GM23338 (cell line): ENCODE data around the gene GNB1L. TPM values are rescaled to one million over a fixed set of nuclear protein-coding genes. Genes with fewer than 3 reads are reported as not detected.

Experiments
- ATAC-seq: fragments of 200-7000 bp; cut with Tn5 transposase; 3 replicates; pipeline ENCODE4 v1.9.1; 2020
- DNase-seq: peaks from one replicate; pipeline ENCODE4 v3.0.0-alpha.2; 2015; ENCODE audit warnings: low spot score
- H2AFZ ChIP-seq: fragments of 200-600 bp; sonication (generic); 2 replicates; pipeline ENCODE4 v1.8.0; 2016; ENCODE audit warnings: antibody characterized with exemption, mild to moderate bottlenecking, moderate library complexity
- H3F3A ChIP-seq: fragments of 200-600 bp; sonication (generic); replicated peaks from 2 replicates; pipeline ENCODE4 v1.8.0; 2017; ENCODE audit warnings: antibody characterized with exemption, mixed run types, low read depth
- H3K27ac ChIP-seq: fragments of 200-600 bp; sonication (generic); 2 replicates; pipeline ENCODE4 v1.6.1; 2016; ENCODE audit warnings: low read depth
- H3K27me3 ChIP-seq: fragments of 200-600 bp; sonication (generic); 2 replicates; pipeline ENCODE4 v1.8.0; 2016; ENCODE audit warnings: mild to moderate bottlenecking, mixed run types, moderate library complexity; ENCODE audit not compliant: insufficient read depth
- H3K36me3 ChIP-seq: fragments of 200-600 bp; sonication (generic); 2 replicates; pipeline ENCODE4 v1.8.0; 2016; ENCODE audit warnings: mild to moderate bottlenecking; ENCODE audit not compliant: insufficient read depth
- H3K4me1 ChIP-seq: fragments of 200-600 bp; sonication (generic); 2 replicates; pipeline ENCODE4 v1.8.0; 2016; ENCODE audit warnings: mild to moderate bottlenecking, moderate library complexity; ENCODE audit not compliant: insufficient read depth
- H3K4me2 ChIP-seq: fragments of 200-600 bp; sonication (generic); 2 replicates; pipeline ENCODE4 v1.7.1; 2017; ENCODE audit warnings: mixed run types
- H3K4me3 ChIP-seq: fragments of 200-600 bp; sonication (generic); 2 replicates; pipeline ENCODE4 v1.6.1; 2016; ENCODE audit warnings: mixed run types
- H3K79me2 ChIP-seq: fragments of 200-600 bp; sonication (generic); replicated peaks from 2 replicates; pipeline ENCODE4 v1.8.0; 2017; ENCODE audit warnings: mild to moderate bottlenecking; ENCODE audit not compliant: insufficient read depth
- H3K9me2 ChIP-seq: fragments of 200-600 bp; sonication (generic); 2 replicates; pipeline ENCODE4 v1.8.0; 2017; ENCODE audit not compliant: insufficient read depth
- H4K20me1 ChIP-seq: fragments of 200-600 bp; sonication (generic); replicated peaks from 2 replicates; pipeline ENCODE4 v1.8.0; 2017; ENCODE audit warnings: mild to moderate bottlenecking; ENCODE audit not compliant: insufficient read depth
- H3K27ac Mint-ChIP-seq: 2 replicates; pipeline ENCODE4 v1.8.0; 2020; ENCODE audit warnings: inconsistent platforms, mild to moderate bottlenecking, moderate library complexity, mixed read lengths
- H3K27me3 Mint-ChIP-seq: 3 replicates; pipeline ENCODE4 v1.8.0; 2022; ENCODE audit warnings: low read depth, mild to moderate bottlenecking, moderate library complexity, mixed read lengths, inconsistent platforms; ENCODE audit not compliant: insufficient read depth, poor library complexity
- H3K36me3 Mint-ChIP-seq: 3 replicates; pipeline ENCODE4 v1.8.0; 2021; ENCODE audit warnings: low read depth, mild to moderate bottlenecking, inconsistent platforms, moderate library complexity, mixed read lengths
- H3K4me1 Mint-ChIP-seq: 3 replicates; pipeline ENCODE4 v1.8.0; 2020; ENCODE audit warnings: mild to moderate bottlenecking, inconsistent platforms, mixed read lengths
- H3K4me3 Mint-ChIP-seq: 3 replicates; pipeline ENCODE4 v1.8.0; 2021; ENCODE audit warnings: moderate library complexity, mild to moderate bottlenecking, inconsistent platforms, mixed read lengths
- H3K9me3 Mint-ChIP-seq: 3 replicates; pipeline ENCODE4 v1.8.0; 2020; ENCODE audit warnings: moderate library complexity, mild to moderate bottlenecking, inconsistent platforms, mixed read lengths
- CREB1 ChIP-seq: fragments of 250-450 bp; sonication (Bioruptor Pico); IDR thresholded peaks from 2 replicates; pipeline ENCODE4 v1.5.0; 2020; ENCODE audit warnings: low read depth, mild to moderate bottlenecking, moderate library complexity
- EZH2 ChIP-seq: fragments of 200-600 bp; sonication (generic); IDR thresholded peaks from one replicate; pipeline ENCODE4 v1.8.0; 2017; ENCODE audit warnings: antibody characterized with exemption, mild to moderate bottlenecking, low read depth; ENCODE audit not compliant: unreplicated experiment
- EZH2phosphoT487 ChIP-seq: fragments of 200-600 bp; sonication (generic); IDR thresholded peaks from one replicate; pipeline ENCODE4 v1.8.1; 2018; ENCODE audit warnings: antibody characterized with exemption; ENCODE audit not compliant: unreplicated experiment
- STAT1 ChIP-seq: IDR thresholded peaks from one replicate; pipeline ENCODE4 v1.6.1; 2016; ENCODE audit warnings: antibody characterized with exemption; ENCODE audit not compliant: unreplicated experiment
- ZNF114 ChIP-seq: fragments of 250-450 bp; sonication (Bioruptor Pico); IDR thresholded peaks from 2 replicates; pipeline ENCODE4 v1.5.0; 2020; ENCODE audit warnings: mild to moderate bottlenecking, moderate library complexity
- polyA plus RNA-seq: library from polyadenylated mRNA; unstranded; fragments of >200 nt; fragmentation: Nextera tagmentation; extraction: Ambion mirVana; gene quantifications from 2 replicates; pipeline ENCODE4 v1.2.1, GENCODE V29; 2016
- total RNA-seq: library from RNA; depleted of rRNA; stranded (reverse); fragments of >200 nt; shearing (Covaris generic); gene quantifications from 2 replicates; pipeline ENCODE4 v1.2.3, GENCODE V29; 2014
- TF ChIP-seq, protein P1 (sequence below): IDR thresholded peaks from one replicate; pipeline ENCODE4 v1.6.1; 2018; ENCODE audit warnings: antibody characterized with exemption; ENCODE audit not compliant: unreplicated experiment
- TF ChIP-seq, protein P2 (sequence below): fragments of 250-450 bp; sonication (Bioruptor Pico); IDR thresholded peaks from 2 replicates; pipeline ENCODE4 v1.5.0; 2020; ENCODE audit warnings: mild to moderate bottlenecking, moderate library complexity

Gene GNB1L
- total and polyA plus RNA-seq, 2 experiments from 2014 or later: 15.2 to 27.8 TPM

DNA sequence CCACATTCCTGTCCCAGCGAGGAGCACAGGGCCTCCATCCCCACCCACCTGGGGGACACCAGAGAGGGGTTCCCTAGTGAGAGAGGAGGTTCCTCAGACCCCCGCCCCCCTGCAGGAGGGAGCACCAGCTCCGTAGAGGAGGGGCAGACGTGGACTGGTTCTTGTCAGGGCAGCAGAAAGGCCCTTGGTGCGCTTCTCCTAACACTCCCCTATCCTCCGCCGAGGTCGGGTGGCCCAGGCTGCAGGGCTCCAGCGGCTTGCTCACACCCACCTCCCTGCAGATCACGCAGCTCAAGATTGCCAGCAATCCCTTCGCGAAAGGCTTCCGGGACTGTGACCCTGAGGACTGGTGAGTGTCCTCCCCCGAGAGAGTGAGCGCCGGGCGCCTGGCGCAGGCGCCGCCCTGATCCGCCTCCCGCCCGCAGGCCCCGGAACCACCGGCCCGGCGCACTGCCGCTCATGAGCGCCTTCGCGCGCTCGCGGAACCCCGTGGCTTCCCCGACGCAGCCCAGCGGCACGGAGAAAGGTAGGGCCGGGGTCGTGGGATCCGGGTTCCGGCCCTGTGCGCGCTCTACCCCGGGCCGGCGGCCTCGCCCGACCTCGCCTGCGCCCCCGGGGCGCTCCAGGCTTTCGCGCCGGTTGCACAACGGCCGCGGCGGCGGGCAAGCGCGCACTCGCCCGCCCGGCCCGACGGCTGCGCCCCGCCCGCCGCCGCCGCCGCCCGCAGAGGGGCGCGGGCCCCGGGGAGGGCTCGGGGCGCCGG is 89.0 kb downstream of the GNB1L start:
- peak; percentile 72 for DNase-seq
- peaks cover 88% of the 10 kb centered on the region for H3K27me3 Mint-ChIP-seq
- peak overlapping the region; percentile 77 for H3K4me2 ChIP-seq
- no peaks in the 10 kb centered on the region for H3K9me2 ChIP-seq
- peaks cover 30% of the 10 kb centered on the region for H3K4me1 Mint-ChIP-seq
- peak overlapping the region; percentile 47; the same call in 1 of the 2 replicates for H2AFZ ChIP-seq
- H3K27me3 ChIP-seq: peaks cover 98% of the 10 kb centered on the region
- ATAC-seq: peak; percentile 7
- no peaks in the 10 kb centered on the region for H3K36me3 Mint-ChIP-seq
- H3K79me2 ChIP-seq: no peaks in the 10 kb centered on the region
- H3K27ac Mint-ChIP-seq: no peak overlapping the region
- peaks cover 3% of the 10 kb centered on the region; the same call in 1 of the 3 replicates for H3K9me3 Mint-ChIP-seq
- H3F3A ChIP-seq: peaks cover 14% of the 10 kb centered on the region
- TF ChIP-seq EZH2: peak; percentile 95
- TF ChIP-seq, protein P1, sequence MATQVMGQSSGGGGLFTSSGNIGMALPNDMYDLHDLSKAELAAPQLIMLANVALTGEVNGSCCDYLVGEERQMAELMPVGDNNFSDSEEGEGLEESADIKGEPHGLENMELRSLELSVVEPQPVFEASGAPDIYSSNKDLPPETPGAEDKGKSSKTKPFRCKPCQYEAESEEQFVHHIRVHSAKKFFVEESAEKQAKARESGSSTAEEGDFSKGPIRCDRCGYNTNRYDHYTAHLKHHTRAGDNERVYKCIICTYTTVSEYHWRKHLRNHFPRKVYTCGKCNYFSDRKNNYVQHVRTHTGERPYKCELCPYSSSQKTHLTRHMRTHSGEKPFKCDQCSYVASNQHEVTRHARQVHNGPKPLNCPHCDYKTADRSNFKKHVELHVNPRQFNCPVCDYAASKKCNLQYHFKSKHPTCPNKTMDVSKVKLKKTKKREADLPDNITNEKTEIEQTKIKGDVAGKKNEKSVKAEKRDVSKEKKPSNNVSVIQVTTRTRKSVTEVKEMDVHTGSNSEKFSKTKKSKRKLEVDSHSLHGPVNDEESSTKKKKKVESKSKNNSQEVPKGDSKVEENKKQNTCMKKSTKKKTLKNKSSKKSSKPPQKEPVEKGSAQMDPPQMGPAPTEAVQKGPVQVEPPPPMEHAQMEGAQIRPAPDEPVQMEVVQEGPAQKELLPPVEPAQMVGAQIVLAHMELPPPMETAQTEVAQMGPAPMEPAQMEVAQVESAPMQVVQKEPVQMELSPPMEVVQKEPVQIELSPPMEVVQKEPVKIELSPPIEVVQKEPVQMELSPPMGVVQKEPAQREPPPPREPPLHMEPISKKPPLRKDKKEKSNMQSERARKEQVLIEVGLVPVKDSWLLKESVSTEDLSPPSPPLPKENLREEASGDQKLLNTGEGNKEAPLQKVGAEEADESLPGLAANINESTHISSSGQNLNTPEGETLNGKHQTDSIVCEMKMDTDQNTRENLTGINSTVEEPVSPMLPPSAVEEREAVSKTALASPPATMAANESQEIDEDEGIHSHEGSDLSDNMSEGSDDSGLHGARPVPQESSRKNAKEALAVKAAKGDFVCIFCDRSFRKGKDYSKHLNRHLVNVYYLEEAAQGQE: no peak
- TF ChIP-seq EZH2phosphoT487: no peak
- no peak for TF ChIP-seq CREB1 (CRISPR knock-in tag)
- TF ChIP-seq STAT1: no peak
- H3K4me3 ChIP-seq: peak overlapping the region; percentile 44; the same call in 1 of the 2 replicates
- no peak overlapping the region for H3K27ac ChIP-seq
- peaks cover 37% of the 10 kb centered on the region for H3K4me1 ChIP-seq
- H3K4me3 Mint-ChIP-seq: peak overlapping the region; percentile 64
- H4K20me1 ChIP-seq: no peaks in the 10 kb centered on the region; the same call in 1 of the 2 replicates
- no peaks in the 10 kb centered on the region for H3K36me3 ChIP-seq

DNA sequence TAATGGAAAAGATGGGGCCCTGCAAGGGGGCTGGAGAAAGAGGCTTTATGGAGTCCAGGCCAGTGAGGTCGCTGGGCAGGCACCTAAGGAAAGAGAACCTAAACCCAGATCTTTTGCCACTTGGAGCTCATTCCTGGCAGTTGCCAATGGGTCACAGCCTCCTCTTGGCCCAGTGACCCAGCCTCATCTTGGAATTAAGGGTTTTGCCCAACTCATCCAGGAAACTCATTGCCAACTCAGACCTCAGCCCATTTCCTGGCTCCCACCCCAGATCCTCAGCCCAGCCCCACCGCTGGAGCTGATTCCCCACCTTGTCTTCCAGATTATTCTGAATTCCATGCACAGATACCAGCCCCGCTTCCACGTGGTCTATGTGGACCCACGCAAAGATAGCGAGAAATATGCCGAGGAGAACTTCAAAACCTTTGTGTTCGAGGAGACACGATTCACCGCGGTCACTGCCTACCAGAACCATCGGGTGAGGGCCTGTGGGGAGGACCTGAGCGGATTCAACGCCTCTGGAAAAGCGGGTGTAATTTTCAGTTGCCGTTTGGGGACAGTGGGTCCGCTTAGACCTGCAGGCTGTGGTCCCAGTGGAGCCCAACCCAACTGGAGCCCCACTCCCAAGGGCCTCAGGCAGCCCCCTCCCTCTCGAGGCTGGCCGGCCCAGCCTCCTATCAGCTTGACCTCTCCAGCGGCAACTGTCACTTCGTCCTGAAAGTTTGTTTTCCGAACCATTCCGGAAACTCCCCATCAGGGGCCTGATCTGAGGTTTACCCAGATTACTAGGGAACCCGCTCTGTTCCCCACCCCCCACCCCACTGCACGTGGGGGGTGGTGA is 89.8 kb downstream of the GNB1L start:
- peaks cover 3% of the 10 kb centered on the region; the same call in 2 of the 3 replicates for H3K9me3 Mint-ChIP-seq
- H2AFZ ChIP-seq: no peak overlapping the region
- ATAC-seq: no peak
- peaks cover 95% of the 10 kb centered on the region for H3K27me3 ChIP-seq
- peaks cover 2% of the 10 kb centered on the region; the same call in 1 of the 2 replicates for H4K20me1 ChIP-seq
- H3K4me1 Mint-ChIP-seq: peaks cover 35% of the 10 kb centered on the region
- TF ChIP-seq EZH2 (peak; percentile 78), ZNF114 (no peak)
- TF ChIP-seq, protein P2, sequence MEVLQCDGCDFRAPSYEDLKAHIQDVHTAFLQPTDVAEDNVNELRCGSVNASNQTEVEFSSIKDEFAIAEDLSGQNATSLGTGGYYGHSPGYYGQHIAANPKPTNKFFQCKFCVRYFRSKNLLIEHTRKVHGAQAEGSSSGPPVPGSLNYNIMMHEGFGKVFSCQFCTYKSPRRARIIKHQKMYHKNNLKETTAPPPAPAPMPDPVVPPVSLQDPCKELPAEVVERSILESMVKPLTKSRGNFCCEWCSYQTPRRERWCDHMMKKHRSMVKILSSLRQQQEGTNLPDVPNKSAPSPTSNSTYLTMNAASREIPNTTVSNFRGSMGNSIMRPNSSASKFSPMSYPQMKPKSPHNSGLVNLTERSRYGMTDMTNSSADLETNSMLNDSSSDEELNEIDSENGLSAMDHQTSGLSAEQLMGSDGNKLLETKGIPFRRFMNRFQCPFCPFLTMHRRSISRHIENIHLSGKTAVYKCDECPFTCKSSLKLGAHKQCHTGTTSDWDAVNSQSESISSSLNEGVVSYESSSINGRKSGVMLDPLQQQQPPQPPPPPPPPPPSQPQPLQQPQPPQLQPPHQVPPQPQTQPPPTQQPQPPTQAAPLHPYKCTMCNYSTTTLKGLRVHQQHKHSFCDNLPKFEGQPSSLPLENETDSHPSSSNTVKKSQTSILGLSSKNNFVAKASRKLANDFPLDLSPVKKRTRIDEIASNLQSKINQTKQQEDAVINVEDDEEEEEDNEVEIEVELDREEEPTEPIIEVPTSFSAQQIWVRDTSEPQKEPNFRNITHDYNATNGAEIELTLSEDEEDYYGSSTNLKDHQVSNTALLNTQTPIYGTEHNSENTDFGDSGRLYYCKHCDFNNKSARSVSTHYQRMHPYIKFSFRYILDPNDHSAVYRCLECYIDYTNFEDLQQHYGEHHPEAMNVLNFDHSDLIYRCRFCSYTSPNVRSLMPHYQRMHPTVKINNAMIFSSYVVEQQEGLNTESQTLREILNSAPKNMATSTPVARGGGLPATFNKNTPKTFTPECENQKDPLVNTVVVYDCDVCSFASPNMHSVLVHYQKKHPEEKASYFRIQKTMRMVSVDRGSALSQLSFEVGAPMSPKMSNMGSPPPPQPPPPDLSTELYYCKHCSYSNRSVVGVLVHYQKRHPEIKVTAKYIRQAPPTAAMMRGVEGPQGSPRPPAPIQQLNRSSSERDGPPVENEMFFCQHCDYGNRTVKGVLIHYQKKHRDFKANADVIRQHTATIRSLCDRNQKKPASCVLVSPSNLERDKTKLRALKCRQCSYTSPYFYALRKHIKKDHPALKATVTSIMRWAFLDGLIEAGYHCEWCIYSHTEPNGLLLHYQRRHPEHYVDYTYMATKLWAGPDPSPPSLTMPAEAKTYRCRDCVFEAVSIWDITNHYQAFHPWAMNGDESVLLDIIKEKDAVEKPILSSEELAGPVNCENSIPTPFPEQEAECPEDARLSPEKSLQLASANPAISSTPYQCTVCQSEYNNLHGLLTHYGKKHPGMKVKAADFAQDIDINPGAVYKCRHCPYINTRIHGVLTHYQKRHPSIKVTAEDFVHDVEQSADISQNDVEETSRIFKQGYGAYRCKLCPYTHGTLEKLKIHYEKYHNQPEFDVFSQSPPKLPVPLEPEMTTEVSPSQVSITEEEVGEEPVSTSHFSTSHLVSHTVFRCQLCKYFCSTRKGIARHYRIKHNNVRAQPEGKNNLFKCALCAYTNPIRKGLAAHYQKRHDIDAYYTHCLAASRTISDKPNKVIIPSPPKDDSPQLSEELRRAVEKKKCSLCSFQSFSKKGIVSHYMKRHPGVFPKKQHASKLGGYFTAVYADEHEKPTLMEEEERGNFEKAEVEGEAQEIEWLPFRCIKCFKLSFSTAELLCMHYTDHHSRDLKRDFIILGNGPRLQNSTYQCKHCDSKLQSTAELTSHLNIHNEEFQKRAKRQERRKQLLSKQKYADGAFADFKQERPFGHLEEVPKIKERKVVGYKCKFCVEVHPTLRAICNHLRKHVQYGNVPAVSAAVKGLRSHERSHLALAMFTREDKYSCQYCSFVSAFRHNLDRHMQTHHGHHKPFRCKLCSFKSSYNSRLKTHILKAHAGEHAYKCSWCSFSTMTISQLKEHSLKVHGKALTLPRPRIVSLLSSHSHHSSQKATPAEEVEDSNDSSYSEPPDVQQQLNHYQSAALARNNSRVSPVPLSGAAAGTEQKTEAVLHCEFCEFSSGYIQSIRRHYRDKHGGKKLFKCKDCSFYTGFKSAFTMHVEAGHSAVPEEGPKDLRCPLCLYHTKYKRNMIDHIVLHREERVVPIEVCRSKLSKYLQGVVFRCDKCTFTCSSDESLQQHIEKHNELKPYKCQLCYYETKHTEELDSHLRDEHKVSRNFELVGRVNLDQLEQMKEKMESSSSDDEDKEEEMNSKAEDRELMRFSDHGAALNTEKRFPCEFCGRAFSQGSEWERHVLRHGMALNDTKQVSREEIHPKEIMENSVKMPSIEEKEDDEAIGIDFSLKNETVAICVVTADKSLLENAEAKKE (CRISPR knock-in tag): no peak
- H3K27me3 Mint-ChIP-seq: peaks cover 86% of the 10 kb centered on the region
- H3K36me3 ChIP-seq: no peaks in the 10 kb centered on the region
- DNase-seq: peak; percentile 66
- H3K27ac ChIP-seq: no peak overlapping the region
- no peak overlapping the region for H3K27ac Mint-ChIP-seq
- peak overlapping the region; percentile 44; the same call in 1 of the 2 replicates for H3K4me3 ChIP-seq
- H3K36me3 Mint-ChIP-seq: peaks cover 5% of the 10 kb centered on the region; the same call in 1 of the 3 replicates
- peak overlapping the region; percentile 77 for H3K4me2 ChIP-seq
- H3K4me1 ChIP-seq: peaks cover 42% of the 10 kb centered on the region
- H3F3A ChIP-seq: peaks cover 17% of the 10 kb centered on the region
- H3K79me2 ChIP-seq: no peaks in the 10 kb centered on the region
- H3K9me2 ChIP-seq: no peaks in the 10 kb centered on the region
- peak overlapping the region; percentile 48; the same call in 2 of the 3 replicates for H3K4me3 Mint-ChIP-seq
